GM12875 (cell line): ENCODE results near the gene SLC27A3.
"Not testable (repeated sequence)": the region's sequence is repeated elsewhere in the genome, so short reads cannot be mapped to it uniquely, and the experiment has no call there.

Experiments used
- H3K4me3 ChIP-seq: one replicate; pipeline ENCODE4 v1.5.1; 2011; ENCODE audit warnings: low read depth, low read length, control low read depth
- CTCF ChIP-seq: IDR thresholded peaks from 2 replicates; pipeline ENCODE4 v1.5.1; 2011; ENCODE audit warnings: low read depth, mild to moderate bottlenecking, control low read depth, inconsistent platforms, low read length, moderate library complexity, borderline replicate concordance; ENCODE audit not compliant: insufficient read depth

Gene SLC27A3

GRCh38 chr1:153763365-153764225, 11.6 kb upstream of the SLC27A3 start:
- no peak for TF ChIP-seq CTCF
- no peak overlapping the region for H3K4me3 ChIP-seq

GRCh38 chr1:153764310-153764709, 10.9 kb upstream of the SLC27A3 start:
- H3K4me3 ChIP-seq, result no peak overlapping the region
- no peak for TF ChIP-seq CTCF

GRCh38 chr1:153766663-153767062, 8.5 kb upstream of the SLC27A3 start:
- H3K4me3 ChIP-seq, result not testable (repeated sequence)

GRCh38 chr1:153767519-153767918, 7.7 kb upstream of the SLC27A3 start:
- TF ChIP-seq CTCF, result no peak
- H3K4me3 ChIP-seq, result no peak overlapping the region

- no peak overlapping the region for H3K4me3 ChIP-seq
- no peak for TF ChIP-seq CTCF
These were observed 6.7 kb upstream of the SLC27A3 start for GRCh38 chr1:153768316-153769181.

GRCh38 chr1:153769221-153769620, 6.0 kb upstream of the SLC27A3 start:
- TF ChIP-seq CTCF, result no peak
- no peak overlapping the region for H3K4me3 ChIP-seq

- no peak overlapping the region for H3K4me3 ChIP-seq
- TF ChIP-seq CTCF, result no peak
These were observed 4.4 kb upstream of the SLC27A3 start for GRCh38 chr1:153770797-153771196.
